SW 1271 (cell line): ENCODE measurements around the gene CYSRT1.

Source experiments
- DNase-seq, 2 experiments: peaks; one replicate each; lab custom pipeline; 2025; lab: John Stamatoyannopoulos, UW

Gene CYSRT1

DNA sequence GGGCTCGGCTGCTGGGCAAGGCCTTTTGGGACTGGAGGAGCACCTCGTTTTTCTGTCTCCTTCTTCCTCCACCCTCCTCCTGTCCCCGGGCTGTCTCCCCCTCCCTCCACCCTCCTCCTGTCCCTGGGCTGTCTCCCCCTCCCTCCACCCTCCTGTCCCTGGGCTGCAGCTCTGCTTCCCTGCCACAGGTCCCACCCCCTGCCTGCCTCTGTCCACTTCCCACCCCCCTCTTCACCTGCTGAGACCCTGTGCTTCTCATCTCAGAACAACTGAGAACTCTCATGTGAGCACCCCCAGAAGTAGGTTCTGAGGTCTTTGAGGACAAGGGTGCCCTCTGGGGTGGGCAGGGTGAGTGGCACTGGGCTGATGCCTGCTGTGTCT is 46.7 kb downstream of the CYSRT1 start:
- DNase-seq, result no peak

- DNase-seq, result no peak
These were observed 47.5 kb downstream of the CYSRT1 start for GRCh38 chr9:137272241-137273094.

GRCh38 chr9:137273095-137273490 is 48.1 kb downstream of the CYSRT1 start:
- no peak for DNase-seq

- no peak for DNase-seq
These were observed 48.8 kb downstream of the CYSRT1 start for GRCh38 chr9:137273611-137274320.

DNA sequence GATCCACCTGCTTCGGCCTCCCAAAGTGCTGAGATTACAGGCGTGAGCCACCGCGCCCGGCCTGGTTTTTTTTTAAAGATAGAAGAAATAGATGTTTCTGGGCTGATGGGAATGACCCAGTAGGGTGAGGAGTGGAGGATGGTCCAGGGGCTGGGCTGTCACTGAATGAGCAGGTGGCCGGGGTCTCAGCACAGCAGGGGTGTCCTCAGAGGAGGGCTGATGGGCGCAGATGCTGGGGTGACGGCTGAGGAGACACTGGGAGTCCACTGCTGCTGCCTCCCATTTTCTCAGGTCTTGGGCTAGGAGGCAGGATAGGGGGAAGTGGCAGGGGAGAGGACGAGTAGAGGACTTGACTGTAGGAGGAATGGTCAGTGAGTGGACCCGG is 50.2 kb downstream of the CYSRT1 start:
- no peak for DNase-seq
